Stimulated activated naive CD8-positive, alpha-beta T cell treated with anti-CD3 and anti-CD28 coated beads, Interleukin-15, Interleukin-2, amounts not matched to agents 100 U/mL and 50 U/mL, for 24 hours (primary cell): ENCODE data around the gene JAKMIP1.

Source experiments
- ATAC-seq: fragments of 150-1000 bp; cut with Tn5 transposase; one replicate; pipeline ENCODE4 v1.10.0; 2021
- DNase-seq: peaks from one replicate; pipeline ENCODE4 v3.0.0; 2021

Gene JAKMIP1

DNA sequence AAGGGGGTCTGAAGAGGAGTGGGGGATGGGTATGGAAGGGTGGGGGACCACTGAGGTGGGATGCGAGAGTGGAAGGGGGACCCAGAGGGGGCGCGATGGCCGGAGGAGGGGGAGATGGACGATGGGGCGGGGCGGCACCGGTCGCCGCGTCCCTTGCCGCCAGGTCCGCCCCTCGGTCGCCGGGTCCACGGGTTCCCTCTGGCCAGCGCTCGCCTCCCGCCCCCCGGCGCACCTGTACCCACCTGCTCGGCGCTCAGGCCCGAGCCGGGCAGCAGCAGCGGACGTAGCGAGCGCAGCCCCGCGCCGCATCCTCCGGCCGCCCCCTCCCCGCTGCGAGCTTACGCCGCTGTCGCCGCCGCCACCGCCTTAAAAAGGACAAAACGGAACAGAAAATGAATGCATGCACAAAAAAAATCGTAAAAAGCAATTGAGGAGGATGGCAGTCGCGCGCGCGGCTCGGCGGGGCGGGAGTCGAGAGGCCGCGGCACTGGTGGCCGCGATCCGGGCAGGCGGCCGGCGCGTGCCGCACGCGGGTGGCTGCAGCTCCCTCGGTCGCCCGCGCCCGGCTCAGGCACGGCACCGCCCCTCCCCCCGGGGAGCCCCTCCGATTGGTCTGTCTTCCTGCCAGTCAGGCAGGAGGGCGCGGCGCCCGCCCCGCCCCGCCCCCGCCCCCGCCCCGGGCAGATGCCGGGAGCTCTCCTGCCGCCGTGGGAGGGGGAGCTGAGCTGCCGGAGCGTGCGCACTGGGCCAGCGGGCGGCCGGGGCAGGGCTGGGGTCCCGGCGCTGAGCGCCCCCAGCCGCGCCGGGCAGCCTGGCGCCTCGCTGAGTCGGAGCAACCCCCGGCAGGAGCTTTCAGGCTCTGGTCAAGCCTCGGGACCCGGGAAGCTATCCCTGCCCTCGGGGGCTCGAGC is at the start of gene JAKMIP1:
JAKMIP1 (minus strand) TSS at position 539 of the 911 bp plus-strand sequence. CDS start 87,699 bp downstream, outside the sequence.
- ATAC-seq = peak; percentile 50
- DNase-seq = peak; percentile 90

DNA sequence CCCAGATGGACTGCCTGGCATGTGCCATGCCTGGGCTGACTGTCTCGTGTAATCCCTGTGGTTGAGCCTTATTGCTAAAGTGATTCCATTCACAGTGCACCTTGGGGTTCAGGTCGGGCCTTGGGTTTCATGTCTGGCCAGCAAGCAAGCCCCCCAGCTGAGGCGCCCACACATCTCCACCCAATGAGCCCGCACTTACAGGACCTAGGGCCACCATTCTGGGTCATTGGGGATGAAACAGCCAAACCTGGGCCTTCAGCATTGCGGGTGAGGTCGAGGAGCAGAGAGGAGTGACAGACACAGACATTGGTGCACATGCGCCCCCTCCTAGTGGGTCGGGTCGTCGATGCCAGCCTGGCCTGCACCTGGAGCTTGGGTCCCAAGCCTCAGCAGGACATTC is 48.0 kb upstream of the JAKMIP1 start:
- ATAC-seq (no peak), DNase-seq (no peak)

DNA sequence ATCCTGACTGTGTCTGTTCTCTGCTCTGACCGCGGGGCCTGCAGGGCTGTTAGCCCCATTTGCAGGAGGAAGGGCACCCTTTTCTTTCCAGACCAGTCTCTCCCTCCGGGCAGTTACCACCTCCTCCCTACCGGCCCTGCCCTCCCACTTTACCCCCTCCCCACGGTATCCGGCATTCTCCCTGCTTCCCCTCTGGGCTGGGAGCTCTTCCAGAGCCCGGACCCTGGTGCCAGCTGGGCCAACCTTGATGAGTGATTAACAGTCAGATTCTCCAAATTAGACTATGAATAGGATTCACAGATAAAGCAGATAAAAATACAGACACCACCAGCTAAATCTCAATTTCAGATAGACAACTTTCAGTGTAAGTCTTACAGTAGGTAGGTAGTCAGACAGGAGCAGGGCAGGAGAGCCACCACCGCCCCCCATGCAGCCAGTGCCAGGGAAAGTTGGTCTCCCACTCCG is 45.9 kb upstream of the JAKMIP1 start:
- ATAC-seq (no peak), DNase-seq (no peak)

DNA sequence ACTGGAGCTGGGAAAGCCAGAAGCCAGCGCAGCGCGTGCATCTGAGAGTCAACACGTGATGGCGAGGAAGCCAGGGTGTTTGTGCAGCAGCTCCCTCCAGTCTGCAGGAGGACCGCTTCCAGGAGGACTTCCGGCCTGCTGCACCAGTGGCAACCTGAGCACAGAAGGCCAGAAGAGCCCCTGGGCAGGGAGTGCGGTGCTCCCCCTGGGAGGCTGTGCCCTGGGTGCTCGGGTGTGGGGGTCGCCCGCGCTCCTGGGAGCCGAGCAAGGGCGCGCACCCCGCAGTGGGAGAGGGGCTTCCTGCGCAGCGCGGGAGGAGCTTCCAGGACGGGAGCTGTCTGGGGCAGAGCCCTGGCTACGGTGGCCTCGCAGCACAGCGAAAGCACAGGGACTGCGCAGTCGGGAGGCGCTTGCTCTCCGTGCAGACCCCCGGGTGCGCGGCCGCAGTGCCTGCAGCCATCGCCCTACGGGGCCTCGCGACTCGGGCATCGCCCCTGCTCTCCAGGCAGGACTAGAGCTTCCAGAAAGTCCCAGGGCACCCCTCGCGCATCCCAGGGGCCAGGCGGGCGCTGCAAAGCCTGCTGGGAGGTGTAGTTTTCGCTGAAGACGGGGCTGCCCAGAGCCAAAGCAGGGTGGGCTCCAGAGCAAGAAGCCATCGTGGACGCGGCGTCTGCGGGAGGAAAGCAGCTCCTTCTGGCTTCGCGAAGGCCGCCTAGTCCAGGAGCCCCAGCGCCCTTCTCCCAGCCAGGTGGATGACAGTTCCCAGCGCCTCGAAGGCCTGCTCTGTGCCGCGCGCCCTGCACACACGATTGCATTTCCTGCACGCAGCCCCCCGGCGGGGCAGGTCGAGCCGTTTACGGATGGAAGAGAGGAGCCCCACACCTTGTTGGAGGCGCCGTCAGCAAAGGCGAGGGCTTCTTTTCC is 45.2 kb upstream of the JAKMIP1 start:
- ATAC-seq (no peak), DNase-seq (no peak)

DNA sequence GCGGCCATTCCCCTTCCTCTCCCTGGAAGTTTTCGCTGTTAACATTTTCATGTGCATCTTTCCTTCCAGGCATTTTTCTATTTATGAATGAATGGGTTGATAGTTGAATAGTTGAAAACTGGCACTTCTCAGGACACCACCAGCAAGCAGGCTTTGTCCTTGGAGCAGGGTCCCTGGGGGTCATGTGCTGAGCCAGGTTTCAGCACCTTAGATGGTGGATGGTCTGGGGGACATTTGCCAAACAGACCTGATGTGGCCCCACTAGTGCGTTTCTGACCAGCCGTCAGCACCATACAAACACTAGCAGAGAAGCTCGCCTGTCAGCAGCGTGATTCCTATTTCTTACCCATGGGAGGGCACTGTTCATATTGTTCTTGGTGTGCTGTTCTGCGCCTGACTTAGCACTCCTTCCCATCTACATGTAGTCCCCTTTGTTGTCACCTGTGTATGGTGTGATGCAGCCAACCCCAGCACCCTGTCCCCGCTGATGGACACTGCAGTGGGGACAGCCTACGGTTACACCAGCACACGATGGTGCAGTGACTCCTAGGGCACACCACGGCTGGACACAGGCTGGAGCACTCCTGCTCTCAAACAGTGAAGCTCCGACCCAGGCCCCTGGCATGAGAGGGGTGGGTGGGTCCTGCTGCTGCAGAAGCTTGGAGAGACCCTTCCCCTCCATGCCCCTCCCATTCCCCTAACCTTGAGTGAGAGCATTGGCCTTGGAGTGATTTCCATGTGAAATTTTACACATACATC is 42.1 kb upstream of the JAKMIP1 start:
- ATAC-seq (no peak), DNase-seq (no peak)

DNA sequence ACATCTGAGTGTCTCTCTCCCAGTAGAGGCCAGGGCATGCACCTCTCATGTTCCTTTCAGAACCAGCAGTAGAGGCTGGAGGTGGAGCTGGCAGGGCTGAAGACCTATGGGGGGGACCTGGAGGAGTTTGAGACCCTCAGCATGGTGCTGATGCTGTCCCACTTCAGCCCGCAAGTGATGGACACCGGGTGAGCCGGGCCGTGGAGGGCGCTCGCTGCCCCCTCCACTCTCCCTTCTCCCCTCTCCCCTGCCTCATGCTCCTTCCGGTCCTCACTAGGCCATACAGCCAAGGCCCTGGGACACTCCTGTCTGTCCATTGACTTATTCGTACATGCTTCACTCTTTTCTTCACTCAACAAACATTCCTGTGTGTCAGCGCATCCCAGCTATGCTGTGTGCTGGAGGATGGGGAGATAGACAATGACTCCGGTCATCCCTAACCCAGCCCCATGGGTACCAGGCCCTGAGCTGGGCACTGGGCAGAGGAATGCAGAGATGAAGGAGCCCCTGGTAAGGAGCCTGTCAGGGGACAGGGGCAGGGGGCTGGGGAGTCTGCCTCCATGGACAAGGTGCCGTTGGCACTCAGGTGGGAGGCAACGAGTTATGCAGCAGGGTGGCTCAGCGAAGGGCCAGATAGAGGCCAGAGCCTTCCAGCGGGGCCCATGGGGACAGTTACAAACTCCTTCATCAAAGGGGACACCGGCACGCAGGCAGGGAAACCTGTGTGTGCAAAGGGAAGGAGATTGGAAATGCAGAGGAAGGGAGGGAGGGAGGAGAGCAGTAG is 40.9 kb upstream of the JAKMIP1 start:
- DNase-seq (no peak), ATAC-seq (no peak)

DNA sequence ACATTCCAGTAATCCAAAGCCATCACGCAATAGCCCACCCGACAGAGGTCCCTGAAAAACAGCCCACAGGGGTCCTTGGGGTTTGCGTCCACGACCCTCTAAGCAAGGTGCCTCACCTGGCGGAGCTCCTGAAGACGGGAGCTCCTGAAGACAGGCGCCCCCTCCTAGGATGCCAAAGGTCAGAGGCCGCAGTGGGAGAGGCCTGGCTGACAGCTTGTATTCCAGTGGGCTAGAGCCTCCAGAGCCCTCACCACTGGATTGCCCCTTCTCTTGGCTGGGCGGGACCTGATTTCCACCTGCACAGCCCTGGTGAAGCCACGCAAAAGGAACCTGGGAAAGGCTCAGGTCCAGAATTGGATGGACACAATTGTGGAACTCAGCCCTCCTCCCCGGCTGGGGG is 39.6 kb upstream of the JAKMIP1 start:
- ATAC-seq (no peak), DNase-seq (no peak)

DNA sequence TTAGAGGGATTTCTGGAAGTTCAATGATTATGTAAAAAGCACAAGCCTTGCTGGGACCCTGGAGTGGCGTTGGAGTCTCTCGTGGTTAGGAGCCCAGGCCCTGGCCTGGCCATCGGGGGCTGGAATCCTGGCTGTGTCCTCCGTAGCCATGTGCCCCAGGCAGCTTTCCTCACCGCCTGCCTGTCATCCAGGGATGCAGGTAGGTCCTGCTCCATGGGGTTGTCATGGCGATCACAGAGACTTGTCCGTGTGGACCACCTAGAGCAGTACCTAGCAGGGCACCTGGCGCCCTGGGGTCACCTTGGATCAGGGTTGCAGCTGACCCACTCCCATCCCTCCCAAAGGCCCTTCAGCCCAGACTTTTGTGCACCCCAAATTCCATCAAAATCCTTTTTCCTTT is 39.1 kb upstream of the JAKMIP1 start:
- DNase-seq (no peak), ATAC-seq (no peak)

DNA sequence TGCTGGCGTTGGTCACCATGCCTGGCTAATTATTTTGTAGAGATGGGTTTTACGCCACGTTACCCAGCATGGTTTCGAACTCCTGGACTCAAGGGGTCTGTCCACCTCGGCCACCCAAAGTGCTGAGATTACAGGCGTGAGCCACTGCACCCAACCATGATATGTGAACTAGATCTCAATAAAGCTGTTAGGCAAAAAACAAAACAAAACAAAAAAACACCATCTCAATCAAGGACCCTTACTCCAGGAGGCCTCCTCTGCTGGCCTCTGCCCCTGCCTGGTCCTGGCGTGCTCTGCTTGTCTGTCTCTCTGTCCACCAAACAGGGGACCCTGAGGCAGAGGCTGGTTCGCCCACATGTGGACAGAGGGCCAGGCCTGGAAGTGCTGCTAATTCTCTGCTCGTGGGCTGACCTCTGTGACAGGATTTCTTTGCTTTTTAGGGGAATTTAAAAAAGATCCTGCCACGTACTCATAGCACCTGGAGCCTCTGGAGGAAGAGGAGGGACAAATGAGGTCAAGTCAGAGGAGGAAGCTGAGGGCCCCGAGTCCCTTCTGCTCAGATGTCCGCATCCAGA is 36.6 kb upstream of the JAKMIP1 start:
- no peak for ATAC-seq
- DNase-seq = no peak

DNA sequence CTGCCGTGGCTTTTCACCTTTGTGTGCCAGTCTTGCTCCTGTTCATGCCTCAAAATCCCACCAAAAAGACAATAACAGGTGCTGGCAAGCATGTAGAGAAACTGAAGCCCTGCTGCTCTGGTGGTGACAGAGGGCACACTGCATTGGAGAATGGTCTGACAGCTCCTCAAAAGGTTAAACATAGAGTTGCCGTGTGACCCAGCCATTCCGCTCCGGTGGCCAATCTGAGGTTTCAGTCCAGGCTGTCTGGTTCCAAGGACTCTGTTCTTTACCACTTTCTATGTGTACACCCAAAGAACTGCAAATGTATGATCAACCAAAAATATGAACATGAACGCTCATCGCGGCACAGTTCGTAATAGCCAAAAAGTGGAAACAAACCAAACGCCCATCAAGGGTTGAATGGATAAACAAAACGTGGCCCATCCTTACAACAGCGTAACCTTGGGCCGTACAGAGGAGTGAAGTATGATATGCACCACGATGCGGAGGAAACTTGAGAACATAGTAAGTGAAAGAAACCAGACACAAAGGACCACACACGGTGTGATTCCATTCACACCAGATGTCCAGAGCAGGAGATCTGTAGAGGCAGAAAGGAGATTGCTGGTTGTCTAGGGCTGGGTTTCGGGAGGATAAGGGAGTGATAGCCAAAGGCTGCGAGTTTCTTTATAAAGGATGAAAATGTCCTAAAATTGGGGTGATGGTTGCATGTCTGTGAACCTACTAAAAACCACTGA is 35.7 kb upstream of the JAKMIP1 start:
- no peak for ATAC-seq
- no peak for DNase-seq

DNA sequence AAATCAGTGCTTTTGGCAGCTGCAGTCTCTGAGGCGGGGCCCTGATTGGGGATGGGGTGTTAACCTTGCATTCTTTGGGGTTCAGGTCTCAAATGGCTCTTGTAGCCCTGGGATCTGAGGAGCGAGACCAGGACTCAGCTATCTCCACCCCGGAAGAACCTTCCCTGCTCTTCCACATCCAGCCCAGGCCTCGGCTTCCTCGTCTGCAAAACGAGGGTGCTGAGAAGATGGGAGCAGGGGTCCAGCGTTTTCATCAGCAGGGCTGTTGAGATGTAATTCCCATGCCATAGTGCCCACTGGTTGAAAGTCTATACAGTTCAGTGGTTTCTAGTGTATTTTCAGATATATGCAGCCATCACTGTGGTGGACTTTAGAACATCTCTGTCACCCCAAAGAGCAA is 34.7 kb upstream of the JAKMIP1 start:
- DNase-seq = no peak
- no peak for ATAC-seq

DNA sequence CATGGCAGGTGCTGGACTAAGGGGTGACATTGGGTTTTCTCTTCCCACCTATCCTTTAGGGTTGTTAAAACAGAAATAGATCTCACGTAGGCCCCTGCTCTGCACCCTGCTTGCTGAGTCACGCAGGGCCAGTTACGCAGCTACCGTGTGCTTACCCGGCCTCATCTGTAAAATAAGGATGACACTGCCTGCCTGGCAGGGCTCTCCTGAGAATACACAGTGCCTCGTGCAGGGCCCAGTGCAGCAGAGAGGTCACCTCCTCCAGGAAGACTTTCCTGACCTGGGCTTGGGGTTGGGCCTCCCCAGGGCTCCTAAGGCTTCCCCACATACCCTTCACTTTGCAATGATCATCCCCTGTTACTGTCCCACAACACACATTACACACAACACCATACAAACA is 33.6 kb upstream of the JAKMIP1 start:
- no peak for ATAC-seq
- DNase-seq = no peak

DNA sequence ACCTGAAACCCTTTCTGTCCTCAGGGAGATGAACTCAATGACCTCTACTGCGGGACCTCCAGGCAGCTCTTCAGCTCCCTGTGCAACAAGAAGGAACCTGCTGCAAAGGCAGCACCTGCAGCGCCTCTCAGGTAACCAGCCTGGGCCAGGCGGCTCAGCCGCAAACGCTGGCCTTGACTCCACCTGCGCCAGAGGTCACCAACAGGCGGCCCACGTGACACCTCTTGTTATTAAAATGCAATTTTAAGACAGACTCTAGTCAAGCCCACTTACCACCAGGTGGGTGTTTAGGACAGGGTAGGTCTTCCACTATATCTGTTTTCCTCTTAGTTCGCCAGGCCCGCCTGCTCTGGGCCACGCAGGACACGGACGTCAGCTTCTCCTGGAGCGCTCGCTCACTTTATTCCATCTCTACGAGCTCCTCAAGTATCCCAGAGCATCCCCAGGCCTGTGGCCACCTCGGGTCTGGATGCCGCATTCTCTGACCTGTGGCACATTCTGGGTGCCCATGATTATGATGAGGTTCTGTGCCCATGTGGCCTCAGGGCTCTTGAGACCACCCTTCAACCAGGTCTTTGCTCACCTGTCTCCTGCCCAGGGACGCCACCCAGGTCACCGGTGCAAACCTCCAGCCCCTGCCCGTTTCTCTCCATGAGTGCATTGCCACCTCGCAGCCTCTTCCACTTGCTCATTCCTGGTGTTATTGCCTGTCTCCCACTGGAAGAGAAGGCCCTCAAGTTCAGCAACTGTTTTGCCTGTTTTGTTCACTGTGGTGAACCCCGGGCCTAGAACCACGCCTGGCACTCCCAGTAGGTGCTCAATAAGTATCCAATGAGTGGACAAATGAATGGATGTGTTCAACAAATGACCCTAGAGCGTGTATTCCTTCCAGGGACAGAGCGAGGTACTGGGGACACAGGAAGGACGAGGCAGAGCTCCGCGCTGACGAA is 32.8 kb upstream of the JAKMIP1 start:
- ATAC-seq (no peak), DNase-seq (no peak)

DNA sequence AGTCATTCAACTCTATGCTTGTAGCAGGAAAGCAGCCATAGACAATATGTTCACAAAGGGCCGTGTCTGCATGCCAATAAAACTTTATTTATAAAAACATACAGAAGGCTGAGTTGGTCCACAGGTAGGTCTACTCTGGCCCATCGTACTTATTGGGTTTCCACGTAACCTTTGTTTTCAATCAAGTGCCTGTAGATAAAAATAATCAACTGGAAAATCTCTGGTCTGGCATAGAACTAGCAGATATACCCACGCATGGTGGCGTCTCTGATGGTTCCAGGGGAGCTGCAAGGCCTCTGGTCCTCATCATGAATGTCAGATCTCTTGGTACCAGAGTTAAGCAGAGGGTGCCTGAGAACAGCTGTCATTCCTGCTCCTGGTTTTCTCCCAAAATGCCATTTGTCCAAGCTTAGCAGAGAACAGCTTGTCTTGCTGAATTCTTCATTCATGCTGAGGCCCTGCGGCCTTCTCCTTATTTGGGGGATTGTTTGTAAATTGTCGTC is 31.4 kb upstream of the JAKMIP1 start:
- ATAC-seq = no peak
- no peak for DNase-seq

DNA sequence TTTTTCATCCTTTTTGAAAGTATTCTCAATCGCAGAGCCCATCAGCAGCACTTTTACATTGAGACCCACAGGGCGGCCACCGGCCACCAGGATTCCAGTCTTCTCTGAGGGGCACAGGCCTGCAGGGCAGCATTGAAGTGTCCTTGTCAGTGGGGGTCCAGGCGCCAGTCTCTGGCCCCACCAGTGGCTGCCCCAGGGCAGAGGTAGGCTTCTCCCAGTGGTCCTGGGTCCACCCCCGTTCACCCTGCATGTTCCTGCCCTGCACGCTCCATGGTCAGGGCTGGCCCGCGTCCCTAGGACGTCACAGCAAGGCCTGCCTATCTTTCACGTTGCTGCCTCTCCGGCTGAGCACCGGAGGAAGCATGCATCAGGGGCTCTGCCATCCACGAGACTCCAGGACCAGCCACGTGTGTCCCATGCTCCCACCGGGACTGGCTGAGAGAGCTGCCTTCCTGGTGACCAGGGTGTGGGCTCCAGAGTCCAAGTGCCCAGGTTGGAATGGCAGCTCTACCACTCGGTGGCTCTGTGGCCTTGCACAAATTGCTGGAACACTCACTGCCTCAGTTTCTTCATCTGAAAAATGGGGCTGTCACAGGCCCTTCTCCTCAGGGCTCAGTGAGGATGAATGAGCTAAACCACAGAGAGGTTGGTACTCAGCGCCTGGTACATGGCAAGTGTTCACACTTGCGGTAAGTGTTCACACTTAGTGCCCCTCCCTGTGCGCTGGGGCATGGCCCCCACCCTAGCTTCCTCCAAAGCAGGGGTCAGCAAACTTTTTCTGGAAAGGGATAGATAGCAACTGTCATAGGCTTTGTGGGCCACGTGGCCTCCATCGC is 30.7 kb upstream of the JAKMIP1 start:
- ATAC-seq (no peak), DNase-seq (no peak)

DNA sequence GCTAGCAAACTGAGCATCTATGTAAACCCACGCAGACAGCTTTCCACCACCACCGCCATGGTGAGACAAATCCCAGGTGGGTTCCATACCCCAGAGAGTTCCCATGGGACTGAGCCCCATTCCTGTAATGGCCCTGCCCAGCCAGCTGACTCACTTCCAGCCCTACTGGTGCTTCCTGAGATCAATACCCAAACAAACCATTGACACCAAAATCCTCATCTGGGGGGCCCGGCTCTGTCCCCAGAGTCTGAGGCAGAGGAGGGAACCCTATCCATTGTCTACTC is 30.1 kb upstream of the JAKMIP1 start:
- no peak for DNase-seq
- no peak for ATAC-seq

DNA sequence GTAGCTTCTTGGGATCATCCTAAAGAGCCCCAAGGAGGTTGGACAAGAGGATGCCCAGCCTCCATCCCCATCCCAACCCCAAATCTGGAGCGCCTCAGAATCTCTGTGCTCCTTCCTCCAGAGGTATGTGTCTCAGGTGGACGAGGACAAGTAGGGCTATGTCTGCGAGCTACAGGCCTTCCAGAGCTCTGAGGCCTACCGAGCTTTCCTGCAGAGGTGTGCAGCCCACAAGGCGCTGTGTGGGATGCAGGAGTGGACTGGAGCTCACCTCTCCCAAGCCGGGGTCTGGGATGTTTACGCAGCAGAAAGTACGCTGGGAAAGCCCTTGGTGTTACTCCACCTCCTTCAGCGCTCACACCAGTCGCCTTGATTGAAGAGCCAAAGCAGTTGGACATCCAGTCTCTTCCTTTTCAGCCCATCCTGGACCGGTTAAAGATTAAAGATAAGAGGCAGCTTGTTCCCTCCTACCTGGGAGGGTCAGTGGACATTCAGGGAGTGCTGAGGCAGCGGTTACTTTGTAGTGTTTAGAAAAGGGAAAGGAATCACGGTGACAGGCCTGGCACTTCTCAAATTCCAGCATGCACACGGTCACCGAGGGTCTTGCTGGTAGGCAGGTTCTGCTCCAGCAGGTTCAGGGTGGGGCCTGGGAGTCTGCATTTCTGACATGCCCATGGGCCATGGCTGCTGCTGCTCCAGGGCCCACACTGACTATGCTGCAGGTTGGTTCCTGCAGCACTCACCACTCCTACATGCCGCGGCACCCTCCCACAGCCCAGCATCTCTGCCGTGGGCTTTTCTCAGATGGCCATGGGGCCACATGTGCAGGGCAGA is 29.5 kb upstream of the JAKMIP1 start:
- no peak for ATAC-seq
- no peak for DNase-seq
